Pancreas (tissue), 10 donors: ENCODE results near the gene ADCY10. TPM values are rescaled to one million over a fixed set of nuclear protein-coding genes. Genes with fewer than 3 reads are reported as not detected.

Source experiments
- ATAC-seq, 4 donors: fragments of 200-7000 bp; cut with Tn5 transposase; one replicate each; pipeline versions ENCODE4 v1.8.0 to v1.9.1; 2020; ENCODE audit warnings: mild to moderate bottlenecking in 4 of 4, moderate library complexity in 4 of 4
- DNase-seq, 6 donors: peaks; one replicate each; pipeline ENCODE4 v3.0.0-alpha.2; 2020
- FAIRE-seq: peaks from 2 replicates; lab custom pipeline; 2012; peaks lifted over from hg19 to GRCh38; lab: Jason Lieb, UNC
- H3K27ac ChIP-seq, 4 donors: fragments of 200-600 bp; sonication (generic); 1 replicate in 3 of 4; 2 replicates in 1 of 4; pipeline versions ENCODE4 v1.5.0 to v1.8.0; 2020
- H3K27me3 ChIP-seq, 4 donors: fragments of 200-600 bp; one replicate each; pipeline ENCODE4 v1.8.0; 2021
- H3K36me3 ChIP-seq, 3 donors: fragments of 200-600 bp; sonication (generic) in 1 of 3; one replicate each; pipeline versions ENCODE4 v1.5.0 to v1.8.0; 2020 to 2021
- H3K4me1 ChIP-seq, 3 donors: fragments of 200-600 bp; one replicate each; pipeline ENCODE4 v1.8.0; 2021
- H3K4me3 ChIP-seq, 4 donors: fragments of 200-600 bp; sonication (generic) in 2 of 4; one replicate each; pipeline versions ENCODE4 v1.5.0 to v1.8.0; 2020 to 2021
- H3K9me3 ChIP-seq, 4 donors: fragments of 200-600 bp; one replicate each; pipeline ENCODE4 v1.8.0; 2021
- CTCF ChIP-seq, 4 donors: fragments of 200-600 bp; sonication (generic) in 3 of 4; IDR thresholded peaks; one replicate each; pipeline versions ENCODE4 v1.5.0 to v1.8.0; 2021; ENCODE audit warnings: antibody characterized with exemption in 4 of 4
- WGBS, 2 donors: extraction: QIAGEN DNeasy Blood & Tissue Kit; methylation state at CpG; one replicate each; pipeline ENCODE4 v1.1.7; 2013; 5-methylcytosine and 5-hydroxymethylcytosine counted together
- intact Hi-C, 3 donors: fragments of 100-400 bp; cut with DNase I; formaldehyde crosslinking; loops; one replicate each; pipeline versions ENCODE4 v1.11.1 to v1.14.2; 2022
- polyA plus RNA-seq, 2 donors: library from polyadenylated mRNA; stranded (reverse); fragments of 200-250 nt; gene quantifications; one replicate each; pipeline ENCODE4 v1.2.3, GENCODE V29; 2013
- total RNA-seq, 6 donors: library from RNA; stranded (reverse); fragmentation: NEBNext Ultra II Directional in 4 of 6; extraction: Animal tissue kit (Norgen Biotek cat#: 25700) in 4 of 6; gene quantifications; one replicate each; pipeline versions ENCODE4 v1.2.1 to v1.2.4, GENCODE V29; 2021 to 2023
- donor health status: healthy with polysubstance abuse.
- donor health status: DM: no; HTN: no; CAD: no; lungs with moderate emphysema.
- donor health status: DM: no; HTN: no; CAD: no.
- donor health status: control.
- donor health status: control.
- donor health status: Bipolar disorder and iron deficiency.
- donor health status: DM: yes; HTN: yes; CAD: no.
- donor health status: DM: no; HTN: no; CAD: no.
- donor health status: DM: no; HTN: no; CAD: no.
- donor health status: DM: yes; HTN: yes; CAD: no.

Gene ADCY10
- total and polyA plus RNA-seq, 8 donors = 0.03 to 0.31 (median 0.16) TPM; not detected in 1

GRCh38 chr1:167799747-167800146, 114.2 kb downstream of the ADCY10 start:
- ATAC-seq = no peak
- H3K27ac ChIP-seq = no peak overlapping the region
- TF ChIP-seq CTCF (IDR thresholded peaks at IDR 0.05) = no peak
- DNase-seq = no peak
- no peaks in the 10 kb centered on the region for H3K4me1 ChIP-seq
- intact Hi-C loops = loop anchor here in 1 of 3 donors (10.0 kb wide), 1 partner anchor 75 kb away; the partner anchor contains the start of gene MPZL1
- no peaks in the 10 kb centered on the region for H3K27me3 ChIP-seq
- H3K9me3 ChIP-seq = no peaks in the 10 kb centered on the region
- no peak overlapping the region for H3K4me3 ChIP-seq
- 58 to 85% methylated on average over 4 of the region's 4 CpGs for WGBS, 2 donors
- H3K36me3 ChIP-seq = no peaks in the 10 kb centered on the region
- FAIRE-seq = no peak

GRCh38 chr1:167798952-167799351, 115.0 kb downstream of the ADCY10 start:
- Histone ChIP-seq H3K27me3 (no peaks in the 10 kb centered on the region), H3K36me3 (no peaks in the 10 kb centered on the region), H3K9me3 (no peaks in the 10 kb centered on the region), H3K4me1 (no peaks in the 10 kb centered on the region), H3K27ac (no peak overlapping the region), H3K4me3 (no peak overlapping the region)
- ATAC-seq (no peak), FAIRE-seq (no peak), DNase-seq (no peak)
- TF ChIP-seq CTCF (IDR thresholded peaks at IDR 0.05) = no peak
- intact Hi-C loops = no loop called here
- 76 to 82% methylated on average over 4 of the region's 4 CpGs for WGBS, 2 donors

GRCh38 chr1:167797015-167797414, 116.9 kb downstream of the ADCY10 start:
- intact Hi-C loops = no loop called here
- FAIRE-seq = peak; percentile 49
- no peak overlapping the region for H3K27ac ChIP-seq

GRCh38 chr1:167795810-167796740, 117.9 kb downstream of the ADCY10 start:
- 82 to 87% methylated on average over 10 of the region's 10 CpGs for WGBS, 2 donors
- no peak for FAIRE-seq
- no peak for TF ChIP-seq CTCF (IDR thresholded peaks at IDR 0.05)

More at GRCh38 chr1:167797015-167797414, 116.9 kb downstream of the ADCY10 start:
- Histone ChIP-seq H3K4me3 (no peak overlapping the region), H3K9me3 (no peaks in the 10 kb centered on the region), H3K27me3 (no peaks in the 10 kb centered on the region), H3K36me3 (no peaks in the 10 kb centered on the region), H3K4me1 (no peaks in the 10 kb centered on the region)
- DNase-seq (peak in 3 of 6 donors; percentile 12 to 41 (median 23)), ATAC-seq (peak; percentile 38 to 92 (median 86))
- WGBS, 2 donors = 24 to 41% methylated on average over 2 of the region's 2 CpGs
- no peak for TF ChIP-seq CTCF (IDR thresholded peaks at IDR 0.05)

GRCh38 chr1:167794043-167794442, 119.9 kb downstream of the ADCY10 start:
- H3K4me3 ChIP-seq = no peak overlapping the region
- DNase-seq (no peak), ATAC-seq (no peak), FAIRE-seq (no peak)
- no peaks in the 10 kb centered on the region for H3K9me3 ChIP-seq
- no peaks in the 10 kb centered on the region for H3K4me1 ChIP-seq
- no peak for TF ChIP-seq CTCF (IDR thresholded peaks at IDR 0.05)
- H3K36me3 ChIP-seq = peaks cover 0 to 5% (median 0%) of the 10 kb centered on the region in 3 donors
- WGBS, 2 donors = 95 to 96% methylated on average over 1 of the region's 1 CpG
- no peak overlapping the region for H3K27ac ChIP-seq
- H3K27me3 ChIP-seq = no peaks in the 10 kb centered on the region
- intact Hi-C loops = no loop called here

More at GRCh38 chr1:167795810-167796740, 117.9 kb downstream of the ADCY10 start:
- H3K27me3 ChIP-seq = no peaks in the 10 kb centered on the region
- H3K9me3 ChIP-seq = no peaks in the 10 kb centered on the region
- no peaks in the 10 kb centered on the region for H3K4me1 ChIP-seq
- DNase-seq (no peak), ATAC-seq (no peak)
- intact Hi-C loops = no loop called here
- H3K36me3 ChIP-seq = no peaks in the 10 kb centered on the region
- H3K4me3 ChIP-seq = no peak overlapping the region
- no peak overlapping the region for H3K27ac ChIP-seq
